ENCODE measurements around the gene RAB25.

Gene RAB25

DNA sequence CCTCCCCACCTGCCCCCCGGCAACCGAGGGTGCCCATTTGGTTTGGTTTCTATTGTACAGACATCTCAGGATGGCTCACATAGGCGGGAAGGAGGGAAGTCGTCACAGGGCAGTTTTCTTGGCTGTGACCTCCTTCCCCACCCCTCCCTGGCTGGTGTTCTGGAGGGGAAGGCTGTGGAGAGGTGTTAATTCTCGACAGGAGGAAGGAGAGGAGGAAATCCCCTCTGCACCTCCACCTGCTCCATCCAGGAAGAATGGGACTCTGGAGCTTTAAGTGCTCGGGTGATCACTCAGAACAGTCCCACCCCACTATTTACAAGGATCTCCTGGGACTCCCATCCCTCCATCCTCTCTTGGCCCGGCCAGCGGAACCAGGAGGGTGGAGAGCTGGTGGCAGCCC lies 13.7 kb downstream of the RAB25 start:
- TF ChIP-seq, protein P1, sequence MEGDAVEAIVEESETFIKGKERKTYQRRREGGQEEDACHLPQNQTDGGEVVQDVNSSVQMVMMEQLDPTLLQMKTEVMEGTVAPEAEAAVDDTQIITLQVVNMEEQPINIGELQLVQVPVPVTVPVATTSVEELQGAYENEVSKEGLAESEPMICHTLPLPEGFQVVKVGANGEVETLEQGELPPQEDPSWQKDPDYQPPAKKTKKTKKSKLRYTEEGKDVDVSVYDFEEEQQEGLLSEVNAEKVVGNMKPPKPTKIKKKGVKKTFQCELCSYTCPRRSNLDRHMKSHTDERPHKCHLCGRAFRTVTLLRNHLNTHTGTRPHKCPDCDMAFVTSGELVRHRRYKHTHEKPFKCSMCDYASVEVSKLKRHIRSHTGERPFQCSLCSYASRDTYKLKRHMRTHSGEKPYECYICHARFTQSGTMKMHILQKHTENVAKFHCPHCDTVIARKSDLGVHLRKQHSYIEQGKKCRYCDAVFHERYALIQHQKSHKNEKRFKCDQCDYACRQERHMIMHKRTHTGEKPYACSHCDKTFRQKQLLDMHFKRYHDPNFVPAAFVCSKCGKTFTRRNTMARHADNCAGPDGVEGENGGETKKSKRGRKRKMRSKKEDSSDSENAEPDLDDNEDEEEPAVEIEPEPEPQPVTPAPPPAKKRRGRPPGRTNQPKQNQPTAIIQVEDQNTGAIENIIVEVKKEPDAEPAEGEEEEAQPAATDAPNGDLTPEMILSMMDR (IDR thresholded peaks at IDR 0.05; ENCODE audit: borderline replicate concordance, insufficient read depth, low read depth, low read length) = no peak
- no peak overlapping the region for H3K4me3 ChIP-seq (ENCODE audit: low read depth, low read length)

DNA sequence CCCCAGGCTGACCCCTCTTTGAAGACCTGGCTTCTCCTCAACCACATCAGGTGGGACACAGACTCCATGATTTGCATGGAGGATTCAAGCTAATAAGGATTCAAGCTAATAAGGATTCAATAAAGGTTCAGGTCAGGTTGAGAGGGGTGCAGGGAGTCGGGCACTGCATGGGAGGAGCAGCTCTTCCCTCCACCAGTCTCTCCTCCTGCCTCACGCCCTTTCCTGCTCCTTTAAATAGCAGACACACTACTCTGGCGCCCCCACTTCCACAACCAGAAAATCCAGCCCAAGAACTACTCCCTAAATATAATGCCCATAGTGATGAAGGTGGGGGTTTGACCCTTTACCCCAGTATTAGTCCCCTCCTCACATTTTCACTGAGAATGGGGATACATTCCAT lies 14.2 kb downstream of the RAB25 start:
- TF ChIP-seq, protein P1 (IDR thresholded peaks at IDR 0.05; ENCODE audit: borderline replicate concordance, insufficient read depth, low read depth, low read length) = no peak
- H3K4me3 ChIP-seq (ENCODE audit: low read depth, low read length) = no peak overlapping the region

DNA sequence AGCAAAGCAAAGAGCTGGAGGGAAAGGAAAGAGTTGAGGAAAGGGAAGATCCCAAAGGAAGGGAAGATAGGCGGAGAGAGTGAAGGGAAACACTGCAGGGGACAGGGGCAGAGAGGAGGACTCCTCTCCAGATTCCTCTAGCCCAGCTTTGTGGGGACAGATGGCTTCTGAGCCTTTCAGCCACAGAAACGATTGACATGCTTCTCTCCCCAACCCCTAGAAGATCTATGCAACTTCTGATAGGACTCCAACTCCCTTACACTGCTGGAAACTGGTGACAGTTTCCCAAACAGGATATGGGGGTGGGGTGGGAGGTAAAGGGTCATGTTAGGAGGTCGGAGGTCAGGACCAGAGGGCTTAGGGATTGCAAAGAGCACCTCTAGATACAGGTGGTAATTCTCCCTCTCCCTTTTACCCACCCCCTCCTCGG lies 14.8 kb downstream of the RAB25 start:
- peak overlapping the region; percentile 46 for H3K4me3 ChIP-seq (ENCODE audit: low read depth, low read length)

GRCh38 chr1:156076609-156077429 lies 15.9 kb downstream of the RAB25 start:
- peak overlapping the region; percentile 46 for H3K4me3 ChIP-seq (ENCODE audit: low read depth, low read length)
- TF ChIP-seq, protein P1 (IDR thresholded peaks at IDR 0.05; ENCODE audit: borderline replicate concordance, insufficient read depth, low read depth, low read length) = no peak

More for the DNA sequence above, 14.8 kb downstream of the RAB25 start:
- TF ChIP-seq, protein P1 (IDR thresholded peaks at IDR 0.05; ENCODE audit: borderline replicate concordance, insufficient read depth, low read depth, low read length) = no peak

DNA sequence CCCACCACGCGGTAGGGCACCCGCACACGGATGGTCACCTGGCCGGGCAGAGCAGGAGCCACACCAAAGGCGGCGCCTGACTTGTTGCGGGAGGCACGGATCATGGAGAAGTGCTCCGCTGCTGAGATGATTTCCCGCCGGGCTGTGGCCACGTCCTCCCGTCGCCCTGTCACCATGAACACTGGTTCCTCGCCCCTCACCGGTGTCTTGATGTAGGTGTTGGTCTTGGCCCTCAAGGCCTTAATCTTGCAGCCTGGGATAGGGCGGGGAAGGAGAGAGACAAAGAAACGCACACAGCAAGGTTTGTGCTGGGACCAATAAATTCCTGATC lies 16.4 kb downstream of the RAB25 start:
- TF ChIP-seq, protein P1 (IDR thresholded peaks at IDR 0.05; ENCODE audit: borderline replicate concordance, insufficient read depth, low read depth, low read length) = no peak
- H3K4me3 ChIP-seq (ENCODE audit: low read depth, low read length) = no peak overlapping the region

DNA sequence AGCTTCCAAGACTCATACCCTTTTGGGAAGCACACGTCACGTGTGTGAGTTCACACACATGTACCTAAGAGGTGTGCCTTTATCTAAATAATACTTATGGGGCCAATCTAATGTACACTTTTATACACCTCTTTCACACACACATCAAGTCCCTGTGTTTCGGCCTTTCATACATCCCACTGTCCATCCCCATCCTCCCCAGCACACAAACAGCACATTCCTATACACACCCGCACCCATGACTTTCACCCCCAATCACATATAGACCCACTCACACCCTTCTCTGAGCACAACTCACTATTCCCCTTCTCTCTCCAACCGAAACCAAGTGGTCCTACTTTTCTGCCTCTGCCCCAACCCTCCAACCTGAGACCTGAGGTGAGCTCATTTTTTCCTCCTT lies 17.8 kb downstream of the RAB25 start:
- TF ChIP-seq, protein P1 (IDR thresholded peaks at IDR 0.05; ENCODE audit: borderline replicate concordance, insufficient read depth, low read depth, low read length) = no peak
- H3K4me3 ChIP-seq (ENCODE audit: low read depth, low read length) = no peak overlapping the region

- no peak overlapping the region for H3K4me3 ChIP-seq (ENCODE audit: low read depth, low read length)
- TF ChIP-seq, protein P1 (IDR thresholded peaks at IDR 0.05; ENCODE audit: borderline replicate concordance, insufficient read depth, low read depth, low read length) = no peak
Measured at GRCh38 chr1:156079762-156080161, 18.8 kb downstream of the RAB25 start.
